ENCODE results near the gene ROR2.
"Not testable (repeated sequence)": the region's sequence is repeated elsewhere in the genome, so short reads cannot be mapped to it uniquely, and the experiment has no call there.

The ROR2 gene

GRCh38 chr9:91659529-91660495 lies 290.2 kb downstream of the ROR2 start:
- peak in 1 of 2 experiments; percentile 20 for DNase-seq

- no peak for DNase-seq
Measured at GRCh38 chr9:91658513-91659105, 291.4 kb downstream of the ROR2 start.

DNA sequence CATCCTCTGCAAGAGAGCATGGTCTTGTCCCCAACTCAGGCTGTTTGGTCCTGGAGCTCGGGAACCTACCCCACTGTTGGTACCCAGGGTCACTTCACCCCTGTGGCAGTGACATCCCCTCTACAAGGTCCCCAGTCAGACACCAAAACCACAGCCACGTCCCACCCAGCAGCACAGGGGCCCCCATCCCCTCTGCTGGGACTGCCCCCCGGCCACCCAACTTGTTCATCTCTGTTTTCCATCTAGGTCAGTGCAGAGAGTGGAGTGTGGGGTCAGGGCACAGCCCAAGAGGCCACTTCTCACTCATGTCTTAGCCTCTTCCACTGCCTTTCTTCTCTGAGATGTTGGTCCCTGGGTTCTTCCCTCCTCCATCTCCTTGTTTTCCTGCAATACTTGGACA lies 292.5 kb downstream of the ROR2 start:
- DNase-seq: no peak

DNA sequence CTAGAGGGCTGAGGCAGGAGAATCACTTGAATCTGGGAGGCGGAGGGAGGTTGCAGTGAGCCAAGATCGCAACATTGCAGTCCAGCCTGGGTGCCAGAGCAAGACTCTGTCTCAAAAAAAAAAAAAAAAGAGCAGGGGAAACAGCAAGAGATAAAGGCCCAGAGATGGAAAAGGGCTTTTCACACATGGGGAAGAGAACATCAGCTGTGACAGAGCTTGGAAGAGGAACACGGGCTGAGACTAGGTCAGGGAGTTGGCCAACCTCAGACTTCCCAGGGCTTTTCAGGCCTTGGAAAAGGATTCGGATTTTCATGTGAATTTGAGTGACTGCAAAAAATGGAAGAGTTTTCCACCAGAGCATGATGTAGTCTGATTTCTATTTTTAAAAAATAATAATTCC lies 294.4 kb downstream of the ROR2 start:
- no peak for DNase-seq

GRCh38 chr9:91655215-91655614 lies 294.8 kb downstream of the ROR2 start:
- DNase-seq: no peak

DNA sequence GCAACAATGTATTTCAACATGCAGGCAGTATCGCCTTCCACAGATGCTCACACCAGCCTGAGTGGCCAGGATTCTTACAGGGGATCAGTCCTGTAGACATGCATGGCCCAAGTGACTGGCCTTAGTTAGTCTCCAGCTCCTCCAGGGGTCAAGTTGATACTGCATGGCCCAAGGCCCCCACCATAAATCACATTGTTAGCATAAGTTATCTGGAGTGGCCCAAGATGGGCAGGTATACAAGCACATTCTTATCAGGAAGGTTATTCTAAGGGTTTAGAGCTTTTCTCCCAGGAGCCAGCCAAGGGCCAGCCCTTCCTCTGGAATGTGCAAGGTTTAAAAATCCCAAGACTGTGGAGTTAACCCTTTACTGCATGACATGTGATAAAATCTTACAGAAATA lies 295.5 kb downstream of the ROR2 start:
- no peak for DNase-seq

- DNase-seq: no peak
Measured at GRCh38 chr9:91647371-91647770, 302.7 kb downstream of the ROR2 start.

DNA sequence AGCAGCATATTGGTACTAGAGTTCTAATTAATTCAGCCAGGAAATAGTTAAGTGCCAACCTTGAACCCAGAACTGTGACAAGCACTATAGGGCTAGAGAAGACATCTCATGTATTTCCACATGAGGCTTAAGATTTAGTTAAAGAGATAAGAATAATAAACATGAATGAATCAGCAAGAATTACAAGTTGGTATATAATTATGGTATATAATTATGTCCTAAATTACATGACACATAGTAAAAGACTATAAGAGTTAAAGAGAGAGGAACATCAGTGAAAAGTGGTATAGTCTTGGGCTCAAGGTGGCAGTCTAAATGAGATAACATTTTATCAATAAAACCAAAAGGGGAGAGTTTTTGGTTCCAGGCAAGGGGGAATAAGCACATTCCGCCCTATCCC lies 303.3 kb downstream of the ROR2 start:
- no peak for DNase-seq

DNA sequence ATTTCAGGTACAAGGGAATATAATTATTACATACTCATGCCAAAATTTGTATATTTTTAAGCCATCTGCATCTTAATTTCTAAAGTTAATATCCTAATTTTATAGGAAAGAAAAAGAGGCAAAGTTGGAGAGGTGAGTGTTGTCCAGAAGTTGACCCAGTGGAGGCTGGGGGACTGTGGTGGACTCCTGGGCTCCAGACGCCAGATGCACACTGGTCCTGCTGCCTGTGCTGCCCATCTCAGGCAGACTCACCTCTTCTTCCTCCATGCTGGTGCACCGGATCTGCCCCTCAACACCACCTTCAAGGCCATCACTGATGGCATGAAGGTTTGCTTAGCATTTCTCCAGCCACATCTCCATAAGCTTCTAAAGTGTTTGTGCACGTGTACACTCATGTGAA lies 305.6 kb downstream of the ROR2 start:
- no peak for DNase-seq

DNA sequence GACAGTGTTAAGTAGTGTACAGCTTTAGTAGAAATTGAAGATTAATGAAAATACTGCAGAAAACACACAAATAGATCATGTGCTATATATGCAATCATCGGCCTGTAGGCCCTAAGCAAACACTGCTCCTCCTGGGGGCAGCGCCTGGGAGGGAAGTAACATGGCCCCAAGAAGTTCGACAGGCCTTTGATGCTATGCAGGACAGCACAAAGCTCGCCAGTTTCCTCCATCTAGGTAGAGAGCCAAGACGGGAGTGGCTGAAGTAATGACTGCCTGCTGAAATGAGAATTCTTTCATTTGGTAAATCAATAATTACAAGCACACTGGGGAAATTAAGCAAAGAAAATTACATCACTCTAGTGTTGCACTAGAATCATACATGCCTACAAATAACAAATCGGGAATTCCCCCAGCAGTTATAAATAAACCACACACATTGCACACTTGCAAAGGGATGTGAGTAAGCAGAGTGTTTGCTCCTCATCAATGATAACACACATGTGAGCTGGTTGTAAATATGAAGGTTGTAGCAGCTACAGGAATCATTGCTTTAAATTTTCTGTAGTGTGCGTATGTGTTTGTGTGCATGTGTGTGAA lies 306.4 kb downstream of the ROR2 start:
- no peak for DNase-seq

DNA sequence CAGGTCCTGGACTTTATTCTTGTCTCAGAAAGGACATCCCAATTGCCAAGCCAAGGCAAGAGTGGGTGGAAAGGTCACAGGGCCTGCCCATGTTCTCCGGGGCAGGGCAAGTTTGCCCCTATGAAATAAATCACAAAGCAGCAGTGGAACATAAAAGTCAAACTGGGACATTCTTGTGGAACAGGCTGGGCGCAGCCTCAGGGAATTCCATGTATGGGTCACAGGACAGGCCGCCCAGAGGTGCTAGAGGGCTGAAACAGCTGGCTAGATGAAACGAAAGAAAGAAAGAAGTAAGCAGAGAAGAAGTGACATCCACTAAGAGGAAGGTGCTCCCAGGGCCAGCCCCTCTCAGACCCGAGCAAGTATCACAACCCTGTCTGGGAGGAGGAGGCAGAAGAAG lies 307.3 kb downstream of the ROR2 start:
- DNase-seq: no peak

GRCh38 chr9:91640428-91640827 lies 309.6 kb downstream of the ROR2 start:
- no peak for DNase-seq

GRCh38 chr9:91639054-91639453 lies 311.0 kb downstream of the ROR2 start:
- no peak for DNase-seq

GRCh38 chr9:91634832-91635231 lies 315.2 kb downstream of the ROR2 start:
- not testable (repeated sequence) for DNase-seq

GRCh38 chr9:91629718-91630117 lies 320.3 kb downstream of the ROR2 start:
- DNase-seq: no peak

DNA sequence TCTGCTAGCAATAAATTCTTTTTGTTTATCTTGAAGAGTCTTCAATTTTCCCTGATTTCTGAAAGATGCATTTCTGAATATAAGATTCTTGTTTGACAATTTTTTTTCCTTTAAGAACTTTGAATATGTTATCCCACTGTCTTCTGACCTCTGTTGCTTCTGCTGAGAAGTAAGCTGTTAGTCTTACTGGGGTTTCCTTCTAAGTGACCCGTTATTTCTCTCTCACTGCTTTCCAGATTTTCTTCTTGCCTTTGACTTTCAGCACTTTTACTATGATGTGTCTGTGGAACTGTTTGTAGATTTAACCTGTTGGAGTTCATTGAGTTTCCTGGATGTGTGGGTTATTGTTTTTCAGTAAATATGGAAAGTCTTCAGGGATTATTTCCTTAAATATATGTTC lies 321.1 kb downstream of the ROR2 start:
- DNase-seq: no peak

DNA sequence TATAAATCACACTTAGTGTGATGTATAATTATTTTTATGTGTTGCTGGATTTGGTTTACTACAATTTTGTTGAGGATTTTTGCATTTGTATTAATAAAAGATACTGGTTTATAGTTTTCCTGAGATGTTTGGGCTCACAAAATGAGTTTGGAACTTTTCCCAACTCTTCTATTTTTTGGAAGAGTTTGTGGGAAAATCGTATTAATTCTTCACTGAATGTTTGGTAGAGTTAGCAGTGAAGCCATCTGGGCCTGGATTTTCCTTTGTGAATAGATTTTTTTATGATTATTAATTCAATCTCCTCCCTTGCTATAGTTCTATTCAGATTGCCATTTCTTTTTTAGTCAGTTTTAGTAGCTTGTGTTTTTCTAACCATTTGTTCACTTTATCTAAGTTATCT lies 324.7 kb downstream of the ROR2 start:
- no peak for DNase-seq

DNA sequence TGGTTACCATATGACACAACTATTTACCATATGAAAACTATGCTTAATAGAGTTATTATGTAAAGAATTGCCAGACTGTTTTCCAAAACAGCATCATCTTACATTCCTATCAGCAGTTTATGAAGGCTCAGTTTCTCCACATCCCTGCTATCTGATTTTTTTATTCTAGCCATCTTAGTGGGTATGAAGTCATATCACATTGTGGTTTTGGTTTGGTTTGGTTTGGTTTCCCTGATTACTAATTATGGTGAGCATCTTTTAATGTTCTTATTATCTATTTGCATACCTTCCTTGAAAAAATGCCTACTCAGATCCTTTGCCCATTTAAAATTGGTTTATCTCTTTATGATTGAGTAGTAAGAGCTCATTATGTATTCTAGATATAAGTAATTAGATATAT lies 327.0 kb downstream of the ROR2 start:
- DNase-seq: no peak

DNA sequence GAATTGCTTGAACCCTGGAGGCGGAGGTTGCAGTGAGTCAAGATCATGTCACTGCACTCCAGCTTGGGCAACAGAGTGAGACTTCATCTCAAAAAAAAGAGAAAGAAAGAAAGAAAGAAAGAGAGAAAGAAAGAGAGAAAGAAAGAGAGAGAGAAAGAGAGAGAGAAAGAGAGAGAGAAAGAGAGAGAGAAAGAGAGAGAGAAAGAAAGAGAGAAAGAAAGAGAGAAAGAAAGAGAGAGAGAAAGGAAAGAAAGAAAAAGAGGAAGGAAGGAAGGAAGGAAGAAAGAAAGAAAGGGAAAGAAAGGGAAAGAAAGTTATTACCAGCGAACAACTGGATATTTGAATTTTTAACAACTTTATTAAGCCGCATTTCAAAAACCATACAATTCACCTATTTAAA lies 327.9 kb downstream of the ROR2 start:
- not testable (repeated sequence) for DNase-seq

GRCh38 chr9:91614044-91614443 lies 336.0 kb downstream of the ROR2 start:
- DNase-seq: not testable (repeated sequence)

DNA sequence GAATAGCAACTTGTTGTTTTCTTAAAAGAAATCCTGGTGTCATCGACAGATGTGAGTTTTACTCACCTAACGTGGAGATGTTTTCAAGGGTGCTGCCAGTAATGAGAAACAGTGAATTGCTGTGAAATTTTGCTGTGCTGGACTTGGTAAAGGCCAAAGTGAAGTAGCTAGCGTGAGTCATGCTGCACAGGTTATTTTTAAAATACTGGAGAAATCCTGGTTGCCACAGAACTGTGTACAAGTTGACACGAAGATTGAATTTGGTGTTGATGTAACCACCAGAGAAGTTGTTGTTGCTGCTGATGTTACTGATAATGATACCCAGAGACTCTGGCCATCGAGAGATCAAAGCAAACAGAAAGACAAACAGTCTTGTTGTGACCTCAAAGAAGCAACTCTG lies 338.4 kb downstream of the ROR2 start:
- no peak for DNase-seq

- no peak for DNase-seq
Measured at GRCh38 chr9:91606255-91606995, 343.6 kb downstream of the ROR2 start.

DNA sequence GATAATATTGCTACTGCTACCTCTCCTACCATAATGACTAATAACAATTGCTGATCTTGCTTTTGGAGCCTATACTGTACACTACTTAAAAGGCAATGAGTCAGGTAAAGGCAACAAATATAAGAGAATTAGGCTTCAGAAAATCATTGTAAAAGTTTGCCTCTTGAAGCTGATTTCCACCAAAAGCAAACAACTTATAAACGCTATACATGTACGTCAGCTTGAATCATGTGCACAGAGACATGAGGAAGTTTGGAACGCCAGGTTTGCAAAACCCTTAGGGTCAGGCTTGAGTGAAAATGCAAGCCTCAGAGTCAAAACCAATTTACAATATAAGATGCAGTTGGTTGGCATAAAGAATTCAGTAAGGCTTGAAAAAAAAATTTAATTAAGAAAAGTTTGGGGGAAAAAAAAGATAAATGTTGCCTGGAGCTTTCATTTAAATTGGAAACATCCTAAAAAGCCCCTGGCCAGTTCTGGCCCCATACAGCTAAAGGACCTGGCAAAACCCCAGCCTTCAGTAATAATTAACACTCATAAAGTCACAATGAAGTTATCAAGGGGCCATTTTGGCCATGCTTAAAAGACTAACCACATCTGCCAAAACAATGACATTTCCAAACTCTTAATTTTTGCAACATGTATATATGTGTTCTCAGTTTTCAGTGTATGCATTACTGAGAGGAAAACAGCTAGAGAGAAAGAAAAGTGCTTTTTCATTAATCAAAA lies 345.4 kb downstream of the ROR2 start:
- DNase-seq: no peak
